Upper lobe of right lung (tissue), 1 donor: ENCODE measurements around the gene METTL9. TPM values are rescaled to one million over a fixed set of nuclear protein-coding genes. Genes with fewer than 3 reads are reported as not detected.

Experiments used
- ATAC-seq: fragments of 200-7000 bp; cut with Tn5 transposase; one replicate; pipeline ENCODE4 v1.9.1; 2020; ENCODE audit warnings: mild to moderate bottlenecking, moderate library complexity
- DNase-seq: peaks from one replicate; pipeline ENCODE4 v3.0.0-alpha.2; 2020
- H3K27ac ChIP-seq: fragments of 200-600 bp; one replicate; pipeline ENCODE4 v1.8.0; 2022
- H3K27me3 ChIP-seq: fragments of 200-600 bp; one replicate; pipeline ENCODE4 v1.8.0; 2022; ENCODE audit warnings: mild to moderate bottlenecking
- H3K36me3 ChIP-seq: fragments of 200-600 bp; one replicate; pipeline ENCODE4 v1.8.0; 2022
- H3K4me1 ChIP-seq: fragments of 200-600 bp; one replicate; pipeline ENCODE4 v1.8.0; 2022
- H3K4me3 ChIP-seq: fragments of 200-600 bp; one replicate; pipeline ENCODE4 v1.8.0; 2022; ENCODE audit warnings: mild to moderate bottlenecking
- H3K9me3 ChIP-seq: fragments of 200-600 bp; one replicate; pipeline ENCODE4 v1.8.0; 2022
- CTCF ChIP-seq: fragments of 200-600 bp; IDR thresholded peaks from one replicate; pipeline ENCODE4 v1.8.0; 2022; ENCODE audit warnings: antibody characterized with exemption
- intact Hi-C: fragments of 100-400 bp; cut with DNase I; formaldehyde crosslinking; loops from one replicate; pipeline ENCODE4 v1.11.0; 2022
- total RNA-seq: library from RNA; stranded (reverse); fragmentation: NEBNext Ultra II Directional; extraction: Animal tissue kit (Norgen Biotek cat#: 25700); gene quantifications from one replicate; pipeline ENCODE4 v1.2.1, GENCODE V29; 2021
- donor health status: DM: no; HTN: yes; CAD: no; lungs with severe emphysema.

The METTL9 gene
- total RNA-seq, 1 donor from 2014 or later, result 84.0 TPM

GRCh38 chr16:21610766-21611165 lies 11.4 kb downstream of the METTL9 start:
- Histone ChIP-seq H3K4me1 (peaks cover 50% of the 10 kb centered on the region), H3K27ac (no peak overlapping the region)
- intact Hi-C loops, result no loop called here

GRCh38 chr16:21611198-21611555 lies 11.8 kb downstream of the METTL9 start:
- DNase-seq (no peak), ATAC-seq (peak; percentile 53)
- TF ChIP-seq CTCF, result no peak
- no peaks in the 10 kb centered on the region for H3K9me3 ChIP-seq
- no peak overlapping the region for H3K4me3 ChIP-seq
- peaks cover 50% of the 10 kb centered on the region for H3K4me1 ChIP-seq
- no peak overlapping the region for H3K27ac ChIP-seq
- no peaks in the 10 kb centered on the region for H3K27me3 ChIP-seq
- intact Hi-C loops, result no loop called here
- H3K36me3 ChIP-seq, result no peaks in the 10 kb centered on the region

More at GRCh38 chr16:21610766-21611165, 11.4 kb downstream of the METTL9 start:
- Histone ChIP-seq H3K9me3 (no peaks in the 10 kb centered on the region), H3K27me3 (no peaks in the 10 kb centered on the region), H3K4me3 (no peak overlapping the region), H3K36me3 (no peaks in the 10 kb centered on the region)
- no peak for TF ChIP-seq CTCF
- DNase-seq (no peak), ATAC-seq (no peak)

- H3K4me1 ChIP-seq, result peaks cover 49% of the 10 kb centered on the region
- no peaks in the 10 kb centered on the region for H3K36me3 ChIP-seq
- intact Hi-C loops, result no loop called here
- no peak for DNase-seq
- no peaks in the 10 kb centered on the region for H3K27me3 ChIP-seq
- no peak for TF ChIP-seq CTCF
- ATAC-seq, result peak; percentile 72
- H3K9me3 ChIP-seq, result no peaks in the 10 kb centered on the region
- peak overlapping the region; percentile 64 for H3K27ac ChIP-seq
- no peak overlapping the region for H3K4me3 ChIP-seq
Observed at GRCh38 chr16:21611556-21612384, 12.4 kb downstream of the METTL9 start.

GRCh38 chr16:21613361-21613760 lies 14.0 kb downstream of the METTL9 start:
- Histone ChIP-seq H3K27me3 (no peaks in the 10 kb centered on the region), H3K4me3 (no peak overlapping the region), H3K36me3 (peaks cover under 1% of the 10 kb centered on the region), H3K4me1 (peaks cover 39% of the 10 kb centered on the region), H3K9me3 (no peaks in the 10 kb centered on the region), H3K27ac (no peak overlapping the region)
- ATAC-seq (no peak), DNase-seq (no peak)
- intact Hi-C loops, result no loop called here
- no peak for TF ChIP-seq CTCF

GRCh38 chr16:21613781-21614180 lies 14.4 kb downstream of the METTL9 start:
- Histone ChIP-seq H3K27ac (no peak overlapping the region), H3K36me3 (peaks cover 5% of the 10 kb centered on the region), H3K4me3 (no peak overlapping the region), H3K27me3 (no peaks in the 10 kb centered on the region), H3K9me3 (no peaks in the 10 kb centered on the region), H3K4me1 (peaks cover 35% of the 10 kb centered on the region)
- ATAC-seq, result no peak
- intact Hi-C loops, result no loop called here
- no peak for DNase-seq
- TF ChIP-seq CTCF, result no peak
